Testis (tissue), 3 donors: ENCODE results near the gene MTERF4. TPM values are rescaled to one million over a fixed set of nuclear protein-coding genes. Genes with fewer than 3 reads are reported as not detected.

ENCODE experiments used
- DNase-seq: peaks from one replicate; pipeline ENCODE4 v3.0.0-alpha.2; 2019
- H3K27ac ChIP-seq, 2 donors: fragments of 200-600 bp; sonication (generic); one replicate each; pipeline ENCODE4 v1.5.1; 2019
- H3K27me3 ChIP-seq: fragments of 200-600 bp; sonication (generic); one replicate; pipeline ENCODE4 v1.5.1; 2019
- H3K36me3 ChIP-seq: fragments of 200-600 bp; sonication (generic); one replicate; pipeline ENCODE4 v1.5.1; 2017; ENCODE audit warnings: low read depth; ENCODE audit errors: missing control alignments
- H3K4me1 ChIP-seq: fragments of 200-600 bp; sonication (generic); one replicate; pipeline ENCODE4 v1.5.1; 2019
- H3K4me3 ChIP-seq, 2 donors: fragments of 200-600 bp; sonication (generic); one replicate each; pipeline ENCODE4 v1.5.1; 2017 to 2019
- H3K9me3 ChIP-seq: fragments of 200-600 bp; sonication (generic); one replicate; pipeline ENCODE4 v1.5.1; 2017
- POLR2A ChIP-seq: fragments of 450-650 bp; IDR thresholded peaks from one replicate; pipeline ENCODE4 v1.6.1; 2017; ENCODE audit warnings: antibody characterized with exemption, mild to moderate bottlenecking, moderate library complexity
- WGBS, 2 donors: methylation state at CpG; one replicate each; pipeline ENCODE4 v1.1.5; 2018; 5-methylcytosine and 5-hydroxymethylcytosine counted together
- intact Hi-C: fragments of 100-400 bp; cut with DNase I; formaldehyde crosslinking; loops from one replicate; pipeline ENCODE4 v1.15.1; 2023; ENCODE audit warnings: low total_unique reads
- polyA plus RNA-seq: library from polyadenylated mRNA; stranded (reverse); fragments of 350-450 nt; fragmentation: Illumina TruSeq; extraction: RNeasy Lipid Tissue Mini Kit (QIAGEN cat#74804); gene quantifications from one replicate; pipeline ENCODE4 v1.2.3, GENCODE V29; 2014; ENCODE audit warnings: low read depth, low replicate concordance; ENCODE audit not compliant: insufficient read depth
- total RNA-seq, 2 donors: library from RNA; depleted of rRNA; stranded (reverse); fragments of >200 nt; gene quantifications; one replicate each; pipeline ENCODE4 v1.2.3, GENCODE V29; 2016
- TF ChIP-seq, protein P1 (sequence below), 3 experiments: fragments of 450-650 bp in 2 of 3; fragments of 200-600 bp in 1 of 3; sonication (generic) in 1 of 3; IDR thresholded peaks; one replicate each; pipeline ENCODE4 v1.5.1; 2016 to 2019; ENCODE audit warnings: antibody characterized with exemption in 3 of 3, mild to moderate bottlenecking in 2 of 3, moderate library complexity in 1 of 3

MTERF4 gene
- total and polyA plus RNA-seq, 3 donors from 2014 or later, result 26.4 to 40.6 (median 37.3) TPM

DNA sequence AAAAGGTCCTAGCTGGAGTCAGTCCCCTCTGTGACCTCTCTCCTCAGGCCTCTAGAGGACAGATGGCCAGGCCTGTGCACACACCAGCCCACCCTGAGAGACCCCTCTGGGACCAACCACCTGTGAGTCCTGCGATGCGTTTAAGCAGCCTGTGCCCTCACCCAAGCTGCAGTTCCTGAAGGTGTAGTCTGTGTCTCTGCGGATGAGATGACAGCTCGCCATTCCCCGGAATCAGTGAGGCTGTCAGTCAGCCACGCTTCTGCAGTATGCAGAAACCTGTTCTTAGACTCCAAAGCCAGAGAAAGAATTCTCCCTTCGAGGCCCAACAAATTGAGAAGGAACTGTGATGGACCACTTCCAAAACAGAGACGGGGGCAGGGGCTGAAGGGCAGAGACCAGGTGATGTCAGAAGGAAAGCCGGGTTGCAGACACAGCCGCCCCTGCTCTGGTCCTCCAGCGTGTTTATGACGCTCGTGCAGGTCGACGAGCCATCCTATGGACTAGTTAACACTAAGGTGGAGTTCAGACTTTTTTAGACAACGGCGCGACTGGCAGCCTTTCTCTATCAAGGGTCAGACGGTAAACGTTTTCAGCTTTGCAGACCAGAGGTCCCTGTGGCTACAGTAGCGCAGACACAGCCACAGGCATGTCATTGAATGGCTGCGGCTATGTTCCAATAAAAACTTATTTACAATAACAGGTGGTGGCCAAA lies 10.2 kb downstream of the MTERF4 start:
- no peak for DNase-seq
- Histone ChIP-seq H3K4me3 (no peak overlapping the region), H3K27me3 (no peaks in the 10 kb centered on the region), H3K9me3 (no peaks in the 10 kb centered on the region), H3K36me3 (no peaks in the 10 kb centered on the region), H3K4me1 (peaks cover 6% of the 10 kb centered on the region), H3K27ac (peak overlapping the region; percentile 5 to 55)
- TF ChIP-seq, protein P1, sequence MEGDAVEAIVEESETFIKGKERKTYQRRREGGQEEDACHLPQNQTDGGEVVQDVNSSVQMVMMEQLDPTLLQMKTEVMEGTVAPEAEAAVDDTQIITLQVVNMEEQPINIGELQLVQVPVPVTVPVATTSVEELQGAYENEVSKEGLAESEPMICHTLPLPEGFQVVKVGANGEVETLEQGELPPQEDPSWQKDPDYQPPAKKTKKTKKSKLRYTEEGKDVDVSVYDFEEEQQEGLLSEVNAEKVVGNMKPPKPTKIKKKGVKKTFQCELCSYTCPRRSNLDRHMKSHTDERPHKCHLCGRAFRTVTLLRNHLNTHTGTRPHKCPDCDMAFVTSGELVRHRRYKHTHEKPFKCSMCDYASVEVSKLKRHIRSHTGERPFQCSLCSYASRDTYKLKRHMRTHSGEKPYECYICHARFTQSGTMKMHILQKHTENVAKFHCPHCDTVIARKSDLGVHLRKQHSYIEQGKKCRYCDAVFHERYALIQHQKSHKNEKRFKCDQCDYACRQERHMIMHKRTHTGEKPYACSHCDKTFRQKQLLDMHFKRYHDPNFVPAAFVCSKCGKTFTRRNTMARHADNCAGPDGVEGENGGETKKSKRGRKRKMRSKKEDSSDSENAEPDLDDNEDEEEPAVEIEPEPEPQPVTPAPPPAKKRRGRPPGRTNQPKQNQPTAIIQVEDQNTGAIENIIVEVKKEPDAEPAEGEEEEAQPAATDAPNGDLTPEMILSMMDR (IDR thresholded peaks at IDR 0.05), result no peak
- no peak for TF ChIP-seq POLR2A
- intact Hi-C loops, result no loop called here
- 84 to 90% methylated on average over 22 of the region's 22 CpGs for WGBS, 2 donors

DNA sequence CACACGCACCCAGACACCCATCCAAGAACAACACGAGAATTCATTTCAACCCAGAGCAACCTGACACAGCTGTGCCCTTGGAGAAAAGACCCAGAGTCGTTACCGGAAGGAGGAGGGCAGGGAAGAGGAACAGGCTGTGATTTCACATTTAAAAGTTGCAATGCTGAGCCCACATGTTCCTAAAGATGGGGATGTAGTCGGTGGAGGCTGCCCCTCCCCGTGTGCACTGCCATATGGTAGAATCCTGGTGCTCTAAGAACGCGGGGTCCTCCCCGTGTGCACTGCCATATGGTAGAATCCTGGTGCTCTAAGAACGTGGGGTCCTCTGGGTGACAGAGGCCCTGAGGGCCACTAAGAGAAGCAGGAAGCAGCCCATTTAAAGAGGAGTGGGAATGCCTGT lies 10.9 kb downstream of the MTERF4 start:
- Histone ChIP-seq H3K4me1 (peaks cover 6% of the 10 kb centered on the region), H3K36me3 (no peaks in the 10 kb centered on the region), H3K9me3 (no peaks in the 10 kb centered on the region), H3K4me3 (no peak overlapping the region), H3K27me3 (no peaks in the 10 kb centered on the region), H3K27ac (peak overlapping the region in 1 of 2 donors; percentile 5)
- intact Hi-C loops, result no loop called here
- TF ChIP-seq POLR2A, result no peak
- TF ChIP-seq, protein P1 (IDR thresholded peaks at IDR 0.05), result no peak
- DNase-seq, result no peak
- 42 to 50% methylated on average over 10 of the region's 10 CpGs for WGBS, 2 donors

DNA sequence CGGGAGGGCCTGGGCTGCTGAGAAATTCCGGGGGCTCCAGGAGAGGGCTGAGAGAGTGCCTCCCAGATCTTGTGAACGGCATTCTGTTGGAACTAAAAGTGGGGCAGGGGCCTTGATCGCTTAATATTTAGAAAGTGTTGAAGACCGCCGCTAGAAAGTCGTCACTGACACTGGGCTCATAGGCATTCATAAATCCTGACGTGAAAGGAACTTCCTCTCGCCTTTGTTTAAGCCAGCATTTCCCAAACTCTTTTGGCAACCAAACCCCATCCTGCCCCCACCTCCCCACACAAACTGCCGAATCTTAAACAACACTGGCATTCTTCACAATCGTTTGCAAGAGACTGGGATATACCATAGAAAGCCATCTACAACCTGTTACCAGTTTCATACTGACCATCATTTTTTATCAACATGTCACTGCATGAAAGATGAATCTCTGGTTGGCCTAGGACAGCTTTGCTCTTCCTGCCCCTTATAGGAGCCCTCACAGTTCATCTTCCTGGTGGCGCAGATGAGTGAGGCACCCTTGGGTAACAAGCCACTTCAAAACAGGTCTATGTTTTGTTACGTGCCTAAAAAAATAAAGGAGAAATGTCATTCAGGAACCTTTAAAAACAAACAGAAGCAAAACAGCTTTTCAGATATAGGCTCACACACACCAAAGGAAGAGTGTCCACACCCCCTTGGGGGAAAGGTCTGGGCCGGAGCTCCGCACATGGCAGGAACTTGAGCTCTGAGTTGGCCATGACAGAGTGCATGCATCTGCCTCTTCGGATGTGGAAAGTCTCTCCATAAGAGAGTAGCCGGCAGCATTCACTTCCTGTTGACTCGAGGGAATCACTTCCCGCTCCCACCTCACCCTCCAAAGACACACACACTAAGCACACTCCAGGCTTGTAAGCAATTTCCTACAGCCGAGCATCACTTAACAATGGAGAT lies 13.0 kb downstream of the MTERF4 start:
- H3K27me3 ChIP-seq, result no peaks in the 10 kb centered on the region
- H3K4me3 ChIP-seq, result no peak overlapping the region
- TF ChIP-seq POLR2A, result no peak
- TF ChIP-seq, protein P1 (IDR thresholded peaks at IDR 0.05), result no peak
- no peaks in the 10 kb centered on the region for H3K36me3 ChIP-seq
- H3K27ac ChIP-seq, result no peak overlapping the region
- peaks cover 6% of the 10 kb centered on the region for H3K4me1 ChIP-seq
- DNase-seq, result no peak
- intact Hi-C loops, result no loop called here
- no peaks in the 10 kb centered on the region for H3K9me3 ChIP-seq
- WGBS, 2 donors, result 74 to 77% methylated on average over 20 of the region's 20 CpGs

DNA sequence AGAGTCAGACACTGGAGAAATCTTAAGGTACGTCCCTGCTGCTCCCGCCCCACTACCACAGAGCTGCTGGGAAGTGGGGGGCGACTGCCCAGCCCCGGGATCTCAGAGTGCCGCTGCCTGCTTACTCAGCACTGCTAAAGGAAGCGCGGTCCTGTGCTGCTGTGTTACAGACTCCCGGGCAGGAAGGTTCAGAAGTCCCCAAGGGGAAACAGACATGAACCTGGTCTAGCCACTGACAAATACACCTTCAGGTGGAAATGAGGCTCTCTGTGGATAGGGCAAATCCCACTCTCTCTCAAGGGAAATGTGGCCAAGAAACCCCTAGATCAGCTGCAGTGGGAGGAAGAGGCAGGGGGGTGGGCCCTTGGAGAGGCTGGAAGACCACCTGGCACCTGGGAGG lies 13.7 kb downstream of the MTERF4 start:
- WGBS, 2 donors, result 87% methylated on average over 8 of the region's 8 CpGs
- H3K4me1 ChIP-seq, result peaks cover 6% of the 10 kb centered on the region
- intact Hi-C loops, result no loop called here
- H3K27ac ChIP-seq, result peak overlapping the region in 1 of 2 donors; percentile 12
- H3K27me3 ChIP-seq, result no peaks in the 10 kb centered on the region
- H3K9me3 ChIP-seq, result no peaks in the 10 kb centered on the region
- H3K36me3 ChIP-seq, result no peaks in the 10 kb centered on the region
- no peak for DNase-seq
- TF ChIP-seq POLR2A, result no peak
- TF ChIP-seq, protein P1 (IDR thresholded peaks at IDR 0.05), result no peak
- no peak overlapping the region for H3K4me3 ChIP-seq
